Bronchial epithelial cell (primary cell): ENCODE results near the gene SETD7. TPM values are rescaled to one million over a fixed set of nuclear protein-coding genes. Genes with fewer than 3 reads are reported as not detected.

Experiments used
- DNase-seq: peaks from one replicate; pipeline ENCODE4 v3.0.0-alpha.2; 2010; ENCODE audit warnings: low read depth
- FAIRE-seq: peaks from 2 replicates; lab custom pipeline; 2011; peaks lifted over from hg19 to GRCh38; lab: Jason Lieb, UNC
- H3K27me3 ChIP-seq: 2 replicates; pipeline ENCODE4 v1.5.1; 2011; ENCODE audit warnings: low read length; ENCODE audit not compliant: control insufficient read depth, insufficient read depth
- H3K36me3 ChIP-seq: 2 replicates; pipeline ENCODE4 v1.5.1; 2011; ENCODE audit warnings: low read length; ENCODE audit not compliant: control insufficient read depth, insufficient read depth
- H3K4me3 ChIP-seq: 2 replicates; pipeline ENCODE4 v1.5.1; 2011; ENCODE audit warnings: mild to moderate bottlenecking, low read depth, low read length, control low read depth
- CTCF ChIP-seq: IDR thresholded peaks from 2 replicates; pipeline ENCODE4 v1.5.1; 2011; ENCODE audit warnings: mild to moderate bottlenecking, moderate library complexity, low read length, control low read depth, inconsistent platforms; ENCODE audit not compliant: insufficient read depth, severe bottlenecking
- total RNA-seq: library from RNA; depleted of rRNA; stranded (reverse); fragments of >200 nt; gene quantifications from 2 replicates; pipeline ENCODE4 v1.2.1, GENCODE V29; 2014

The SETD7 gene
- total RNA-seq, 1 donor from 2014 or later = 45.0 TPM

GRCh38 chr4:139582044-139582443 is 26.0 kb upstream of the SETD7 start:
- Histone ChIP-seq H3K36me3 (no peaks in the 10 kb centered on the region), H3K4me3 (no peak overlapping the region), H3K27me3 (no peaks in the 10 kb centered on the region)
- no peak for DNase-seq
- FAIRE-seq = no peak
- TF ChIP-seq CTCF = no peak

- TF ChIP-seq CTCF = no peak
- Histone ChIP-seq H3K36me3 (no peaks in the 10 kb centered on the region), H3K4me3 (no peak overlapping the region), H3K27me3 (no peaks in the 10 kb centered on the region)
- DNase-seq (no peak), FAIRE-seq (no peak)
Observed at GRCh38 chr4:139581096-139581495, 25.1 kb upstream of the SETD7 start.

- Histone ChIP-seq H3K27me3 (no peaks in the 10 kb centered on the region), H3K36me3 (no peaks in the 10 kb centered on the region), H3K4me3 (no peak overlapping the region)
- FAIRE-seq = no peak
- no peak for TF ChIP-seq CTCF
- no peak for DNase-seq
Observed at GRCh38 chr4:139576219-139576618, 20.2 kb upstream of the SETD7 start.

GRCh38 chr4:139575072-139575471 is 19.1 kb upstream of the SETD7 start:
- Histone ChIP-seq H3K4me3 (no peak overlapping the region), H3K36me3 (no peaks in the 10 kb centered on the region), H3K27me3 (no peaks in the 10 kb centered on the region)
- no peak for DNase-seq
- no peak for FAIRE-seq
- no peak for TF ChIP-seq CTCF

GRCh38 chr4:139574641-139575040 is 18.6 kb upstream of the SETD7 start:
- FAIRE-seq (no peak), DNase-seq (no peak)
- Histone ChIP-seq H3K4me3 (no peak overlapping the region), H3K36me3 (no peaks in the 10 kb centered on the region), H3K27me3 (no peaks in the 10 kb centered on the region)
- TF ChIP-seq CTCF = no peak

- Histone ChIP-seq H3K4me3 (no peak overlapping the region), H3K36me3 (no peaks in the 10 kb centered on the region), H3K27me3 (no peaks in the 10 kb centered on the region)
- peak; percentile 84 for DNase-seq
- no peak for TF ChIP-seq CTCF
- FAIRE-seq = no peak
Observed at GRCh38 chr4:139568206-139568955, 12.4 kb upstream of the SETD7 start.
